ENCODE results near the gene ELFN1.
A peak's percentile ranks its signal among the peaks of the same experiment; 100 is the strongest.

Gene ELFN1

DNA sequence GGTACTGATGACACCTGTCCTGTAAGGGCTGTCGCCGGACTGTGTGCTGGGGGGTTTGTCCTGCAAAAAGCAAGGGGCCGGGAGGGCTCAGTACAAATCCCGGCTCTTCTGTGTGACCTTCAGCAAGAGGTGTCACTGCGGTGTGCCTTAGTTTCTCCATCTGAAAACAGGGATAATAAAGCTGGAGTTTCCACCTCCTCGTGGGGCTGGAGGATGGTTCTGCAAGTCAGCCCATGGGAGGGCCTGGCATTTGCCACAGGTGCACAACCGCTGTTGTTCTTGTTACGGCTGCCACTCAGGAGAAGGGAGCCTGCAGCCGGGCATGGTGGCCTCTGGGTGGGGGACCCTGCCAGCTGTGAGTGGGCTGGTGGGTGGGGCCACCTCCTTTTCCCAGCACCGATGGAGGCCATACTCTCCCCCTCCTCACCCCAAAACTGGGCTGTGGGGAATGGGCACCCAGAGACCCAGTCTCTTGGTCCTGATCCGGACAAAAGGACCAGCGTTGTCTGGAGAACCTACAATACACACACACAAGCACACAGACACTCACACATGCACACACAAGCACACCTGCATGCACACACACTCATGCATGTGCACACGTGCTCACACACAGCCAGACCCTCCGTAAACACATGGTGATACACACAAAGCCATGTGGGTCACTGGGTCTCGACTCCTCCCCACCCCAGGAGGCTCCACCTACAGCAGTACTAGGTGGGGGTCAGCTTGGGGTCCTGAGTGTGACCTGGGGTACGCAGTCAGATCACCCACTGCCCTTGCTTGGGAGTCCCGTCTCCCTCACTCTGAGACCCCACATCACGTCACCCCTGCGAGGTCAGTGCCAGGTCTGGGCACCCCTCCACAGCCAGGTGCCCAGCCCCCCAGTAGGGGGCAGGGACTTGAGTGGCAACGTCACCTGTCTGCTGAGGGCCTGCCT is 34.1 kb downstream of the ELFN1 start:
- no peak for DNase-seq (ENCODE audit: low read depth)
- TF ChIP-seq, protein P1, sequence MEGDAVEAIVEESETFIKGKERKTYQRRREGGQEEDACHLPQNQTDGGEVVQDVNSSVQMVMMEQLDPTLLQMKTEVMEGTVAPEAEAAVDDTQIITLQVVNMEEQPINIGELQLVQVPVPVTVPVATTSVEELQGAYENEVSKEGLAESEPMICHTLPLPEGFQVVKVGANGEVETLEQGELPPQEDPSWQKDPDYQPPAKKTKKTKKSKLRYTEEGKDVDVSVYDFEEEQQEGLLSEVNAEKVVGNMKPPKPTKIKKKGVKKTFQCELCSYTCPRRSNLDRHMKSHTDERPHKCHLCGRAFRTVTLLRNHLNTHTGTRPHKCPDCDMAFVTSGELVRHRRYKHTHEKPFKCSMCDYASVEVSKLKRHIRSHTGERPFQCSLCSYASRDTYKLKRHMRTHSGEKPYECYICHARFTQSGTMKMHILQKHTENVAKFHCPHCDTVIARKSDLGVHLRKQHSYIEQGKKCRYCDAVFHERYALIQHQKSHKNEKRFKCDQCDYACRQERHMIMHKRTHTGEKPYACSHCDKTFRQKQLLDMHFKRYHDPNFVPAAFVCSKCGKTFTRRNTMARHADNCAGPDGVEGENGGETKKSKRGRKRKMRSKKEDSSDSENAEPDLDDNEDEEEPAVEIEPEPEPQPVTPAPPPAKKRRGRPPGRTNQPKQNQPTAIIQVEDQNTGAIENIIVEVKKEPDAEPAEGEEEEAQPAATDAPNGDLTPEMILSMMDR (IDR thresholded peaks at IDR 0.05; ENCODE audit: low read depth, low read length) = no peak
- TF ChIP-seq MYC (IDR thresholded peaks at IDR 0.05; ENCODE audit: low read depth, low read length) = no peak
- TF ChIP-seq POLR2A (IDR thresholded peaks at IDR 0.05; ENCODE audit: extremely low read depth, insufficient read length) = no peak
- TF ChIP-seq, protein P2, sequence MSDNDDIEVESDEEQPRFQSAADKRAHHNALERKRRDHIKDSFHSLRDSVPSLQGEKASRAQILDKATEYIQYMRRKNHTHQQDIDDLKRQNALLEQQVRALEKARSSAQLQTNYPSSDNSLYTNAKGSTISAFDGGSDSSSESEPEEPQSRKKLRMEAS (IDR thresholded peaks at IDR 0.05; ENCODE audit: low read depth, low read length) = 0 out of 2 replicates have a peak, but pooled peaks have one; percentile 12
- H3K4me3 ChIP-seq (ENCODE audit: low read depth, low read length) = no peak overlapping the region

DNA sequence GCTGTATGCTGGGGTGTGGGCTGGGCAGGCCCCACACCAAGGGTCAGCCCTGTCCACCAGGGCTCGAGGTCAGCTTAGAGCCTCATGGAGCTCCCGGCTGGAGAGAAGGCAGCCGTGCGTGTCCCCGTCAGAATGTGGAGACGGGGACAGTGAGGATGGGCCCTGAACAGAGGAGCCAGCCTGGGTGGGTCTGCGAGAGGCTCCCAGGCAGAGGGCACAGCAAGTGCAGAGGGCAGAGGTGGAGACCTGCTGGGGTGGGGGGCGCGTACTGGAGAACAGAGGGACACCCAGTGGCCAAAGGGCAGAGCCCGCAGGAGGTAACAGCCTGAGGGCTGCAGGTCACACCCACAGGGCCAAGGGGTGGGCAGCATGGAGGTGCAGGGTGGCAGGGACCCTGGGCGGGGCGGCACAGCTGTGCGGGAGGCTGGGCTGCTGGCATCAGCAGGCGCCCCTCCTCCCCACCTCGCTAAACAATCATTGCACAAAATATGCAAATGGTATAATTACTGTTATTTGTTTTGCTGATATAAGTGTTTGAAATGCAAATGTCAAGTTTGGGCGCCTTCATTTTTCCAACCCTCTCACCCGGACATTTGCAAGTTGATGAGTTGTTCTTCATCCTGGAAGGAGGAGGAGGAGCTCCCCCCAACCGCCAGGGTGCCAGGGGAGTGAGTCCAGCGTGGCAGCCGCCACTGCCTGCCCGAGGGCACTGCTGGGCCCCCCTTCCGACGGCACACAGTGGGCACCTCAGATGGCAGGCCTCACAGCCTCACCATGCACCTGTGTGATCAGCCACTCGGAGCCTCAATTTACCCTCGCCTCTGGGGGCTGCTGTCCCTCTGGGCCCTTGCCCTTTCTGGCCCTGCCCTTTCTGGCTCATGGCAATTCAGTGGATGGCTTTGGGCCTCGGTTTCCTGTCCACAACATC is 35.0 kb downstream of the ELFN1 start:
- DNase-seq (ENCODE audit: low read depth) = no peak
- H3K4me3 ChIP-seq (ENCODE audit: low read depth, low read length) = no peak overlapping the region
- TF ChIP-seq, protein P2 (IDR thresholded peaks at IDR 0.05; ENCODE audit: low read depth, low read length) = no peak
- TF ChIP-seq MYC (IDR thresholded peaks at IDR 0.05; ENCODE audit: low read depth, low read length) (no peak), POLR2A (IDR thresholded peaks at IDR 0.05; ENCODE audit: extremely low read depth, insufficient read length) (no peak)
- TF ChIP-seq, protein P1 (IDR thresholded peaks at IDR 0.05; ENCODE audit: low read depth, low read length) = no peak

DNA sequence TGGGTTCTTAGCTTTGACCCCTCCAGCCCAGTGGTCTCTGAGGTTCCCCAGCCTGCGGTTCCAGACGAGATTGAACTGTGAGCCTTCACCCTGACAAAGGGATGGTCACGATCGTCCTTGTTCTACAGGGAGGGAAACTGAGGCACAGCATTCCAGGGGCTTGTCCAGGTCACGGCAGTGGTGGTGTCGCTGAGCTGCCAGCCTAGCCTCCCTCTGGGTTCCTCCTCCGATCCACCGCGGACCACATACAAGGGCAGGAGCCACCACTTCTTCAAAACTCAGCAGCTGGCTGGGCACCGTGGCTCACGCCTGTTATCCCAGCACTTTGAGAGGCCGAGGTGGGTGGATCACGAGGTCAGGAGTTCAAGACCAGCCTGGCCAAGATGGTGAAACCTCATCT is 35.8 kb downstream of the ELFN1 start:
- H3K4me3 ChIP-seq (ENCODE audit: low read depth, low read length) = no peak overlapping the region
- no peak for DNase-seq (ENCODE audit: low read depth)
- TF ChIP-seq POLR2A (IDR thresholded peaks at IDR 0.05; ENCODE audit: extremely low read depth, insufficient read length) (no peak), MYC (IDR thresholded peaks at IDR 0.05; ENCODE audit: low read depth, low read length) (no peak)
- TF ChIP-seq, protein P1 (IDR thresholded peaks at IDR 0.05; ENCODE audit: low read depth, low read length) = no peak
- TF ChIP-seq, protein P2 (IDR thresholded peaks at IDR 0.05; ENCODE audit: low read depth, low read length) = no peak

DNA sequence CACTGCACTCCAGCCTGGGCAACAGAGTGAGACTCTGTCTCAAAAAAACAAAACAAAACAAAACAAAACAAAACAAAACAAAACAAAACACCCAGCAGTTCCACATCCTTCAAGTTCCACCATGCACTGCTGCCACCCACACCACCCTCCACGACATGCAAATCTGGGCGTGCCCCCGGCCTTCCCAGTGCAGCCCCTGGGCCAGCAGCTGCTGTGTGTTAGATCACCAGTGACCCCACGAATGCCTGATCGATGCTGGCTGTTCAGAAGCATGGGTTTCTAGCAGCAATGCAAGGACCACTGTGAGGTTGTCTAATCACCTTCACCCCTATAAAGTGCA is 36.3 kb downstream of the ELFN1 start:
- TF ChIP-seq POLR2A (IDR thresholded peaks at IDR 0.05; ENCODE audit: extremely low read depth, insufficient read length) (no peak), MYC (IDR thresholded peaks at IDR 0.05; ENCODE audit: low read depth, low read length) (no peak)
- TF ChIP-seq, protein P2 (IDR thresholded peaks at IDR 0.05; ENCODE audit: low read depth, low read length) = no peak
- TF ChIP-seq, protein P1 (IDR thresholded peaks at IDR 0.05; ENCODE audit: low read depth, low read length) = no peak
- DNase-seq (ENCODE audit: low read depth) = no peak
- no peak overlapping the region for H3K4me3 ChIP-seq (ENCODE audit: low read depth, low read length)

DNA sequence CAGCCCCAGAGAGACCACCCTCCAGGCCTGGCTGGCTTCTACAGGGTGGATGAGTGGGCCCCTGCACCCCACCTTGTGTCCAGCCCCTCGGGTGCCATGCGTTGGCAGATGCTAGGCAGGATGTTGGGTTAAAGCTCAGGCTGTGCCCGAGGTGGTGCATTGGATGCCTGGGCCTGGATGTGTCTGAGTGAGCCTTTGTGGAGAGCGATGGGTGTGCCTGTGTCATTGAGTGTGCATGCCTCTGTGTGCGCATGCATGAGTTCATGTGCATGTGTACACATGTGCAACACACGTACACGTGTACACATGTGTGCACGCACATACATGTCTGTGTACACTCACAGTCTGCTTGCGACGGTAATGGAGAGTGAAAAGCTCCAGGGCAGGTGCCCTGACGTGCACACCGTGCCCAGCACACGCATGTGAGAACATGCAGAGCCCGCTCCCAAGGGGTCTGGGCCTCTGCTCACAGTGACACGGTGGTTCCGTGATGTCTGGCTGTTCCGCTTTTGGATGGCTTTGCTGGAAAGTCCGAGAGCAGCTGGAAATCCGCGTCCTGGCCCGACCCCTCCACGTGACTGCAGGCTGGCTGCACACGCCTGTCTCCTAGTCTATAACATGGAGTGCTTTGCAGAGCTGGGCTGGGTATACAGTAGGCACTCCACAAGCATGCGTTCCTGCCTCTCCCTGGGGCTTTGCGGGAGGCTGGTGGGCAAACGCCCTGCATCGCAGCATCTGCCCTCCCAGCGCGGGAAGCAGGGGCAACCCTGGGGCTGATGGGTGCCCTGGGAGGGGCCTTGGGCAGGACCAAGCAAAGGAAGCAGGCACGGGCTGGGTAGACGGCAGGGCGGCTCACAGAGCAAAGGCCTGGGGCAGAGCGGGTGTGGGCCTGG is 36.9 kb downstream of the ELFN1 start:
- TF ChIP-seq, protein P2 (IDR thresholded peaks at IDR 0.05; ENCODE audit: low read depth, low read length) = no peak
- no peak for TF ChIP-seq MYC (IDR thresholded peaks at IDR 0.05; ENCODE audit: low read depth, low read length)
- TF ChIP-seq POLR2A (IDR thresholded peaks at IDR 0.05; ENCODE audit: extremely low read depth, insufficient read length) = no peak
- TF ChIP-seq, protein P1 (IDR thresholded peaks at IDR 0.05; ENCODE audit: low read depth, low read length) = no peak
- no peak for DNase-seq (ENCODE audit: low read depth)
- H3K4me3 ChIP-seq (ENCODE audit: low read depth, low read length) = no peak overlapping the region
